GM19351 (cell line): ENCODE measurements around the gene DNAJB4.
"Not testable (repeated sequence)": the region's sequence is repeated elsewhere in the genome, so short reads cannot be mapped to it uniquely, and the experiment has no call there.

Experiments used
- ATAC-seq: cut with Tn5 transposase; IDR thresholded peaks from one replicate; pipeline ENCODE4 v1.9.1; 2021; ENCODE audit warnings: mild to moderate bottlenecking, moderate library complexity; ENCODE audit not compliant: unreplicated experiment

DNAJB4 gene

DNA sequence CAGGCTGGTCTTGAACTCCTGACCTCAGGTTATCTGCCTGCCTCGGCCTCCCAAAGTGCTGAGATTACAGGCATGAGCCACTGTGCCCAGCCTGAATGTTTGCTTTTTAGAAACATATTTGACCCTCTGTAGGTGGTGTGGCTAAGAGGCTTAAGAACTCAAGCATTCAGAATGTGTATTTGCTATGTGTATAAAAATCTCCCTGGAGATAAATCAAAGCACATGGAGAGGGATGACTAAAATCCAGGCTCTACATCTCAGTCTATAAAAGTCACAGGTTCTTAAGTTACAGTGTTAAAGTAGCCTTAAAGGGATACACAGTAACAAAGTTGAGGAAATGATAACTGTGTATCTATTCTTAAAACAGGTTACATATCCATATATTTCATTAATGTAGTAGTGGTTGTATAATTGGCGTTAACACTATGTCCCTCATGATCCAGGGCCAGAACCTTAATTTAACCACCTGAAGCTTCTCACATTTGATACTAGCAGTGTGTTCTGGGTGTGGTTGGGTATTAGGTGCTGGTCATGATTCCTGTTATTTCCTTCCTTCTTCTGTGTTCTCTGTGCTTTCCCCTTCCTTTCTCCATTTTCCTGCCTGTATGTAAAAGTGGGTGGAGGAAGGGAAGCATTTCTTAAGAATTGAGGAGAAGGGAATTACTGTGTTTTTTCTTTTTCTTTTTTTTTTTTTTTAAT is 57.2 kb downstream of the DNAJB4 start:
- ATAC-seq = no peak

DNA sequence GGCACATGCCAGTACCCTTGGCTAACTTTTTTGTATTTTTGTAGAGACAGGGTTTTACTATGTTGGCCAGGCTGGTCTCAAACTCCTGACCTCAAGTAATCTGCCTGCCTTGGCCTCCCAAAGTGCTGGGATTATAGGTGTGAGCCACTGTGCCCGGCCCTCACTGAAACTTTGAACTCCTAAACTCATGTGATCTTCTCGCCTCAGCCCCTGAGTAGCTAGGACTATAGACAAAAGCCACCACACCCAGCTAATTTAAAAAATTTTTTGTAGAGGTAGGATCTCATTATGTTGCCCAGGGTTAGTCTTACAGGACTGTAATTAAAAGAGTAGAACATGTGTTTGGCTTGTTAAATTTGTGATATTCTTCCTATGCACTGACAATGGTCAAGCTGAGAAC is 60.1 kb downstream of the DNAJB4 start:
- ATAC-seq = not testable (repeated sequence)
